ENCODE results near the gene KRT25.

DNA sequence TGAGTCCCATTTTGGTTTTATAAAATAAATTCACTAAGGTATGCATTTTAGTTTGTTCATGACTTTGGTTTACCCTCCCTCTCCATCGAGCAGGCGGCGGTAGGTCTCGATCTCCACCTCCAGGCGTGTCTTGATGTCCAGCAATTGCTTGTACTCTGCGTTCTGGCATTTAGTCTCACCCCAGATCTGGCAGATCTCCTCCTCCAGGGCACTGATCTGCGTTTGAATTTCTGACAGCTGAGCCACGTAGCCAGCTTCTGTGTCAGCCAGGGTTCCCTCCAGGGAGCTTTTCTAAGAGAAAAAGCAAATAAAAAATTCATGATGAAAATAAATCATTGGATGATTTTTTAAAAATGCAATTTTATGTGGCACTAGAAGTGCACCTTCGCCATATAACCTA lies 55.8 kb downstream of the KRT25 start:
- TF ChIP-seq, protein P1, sequence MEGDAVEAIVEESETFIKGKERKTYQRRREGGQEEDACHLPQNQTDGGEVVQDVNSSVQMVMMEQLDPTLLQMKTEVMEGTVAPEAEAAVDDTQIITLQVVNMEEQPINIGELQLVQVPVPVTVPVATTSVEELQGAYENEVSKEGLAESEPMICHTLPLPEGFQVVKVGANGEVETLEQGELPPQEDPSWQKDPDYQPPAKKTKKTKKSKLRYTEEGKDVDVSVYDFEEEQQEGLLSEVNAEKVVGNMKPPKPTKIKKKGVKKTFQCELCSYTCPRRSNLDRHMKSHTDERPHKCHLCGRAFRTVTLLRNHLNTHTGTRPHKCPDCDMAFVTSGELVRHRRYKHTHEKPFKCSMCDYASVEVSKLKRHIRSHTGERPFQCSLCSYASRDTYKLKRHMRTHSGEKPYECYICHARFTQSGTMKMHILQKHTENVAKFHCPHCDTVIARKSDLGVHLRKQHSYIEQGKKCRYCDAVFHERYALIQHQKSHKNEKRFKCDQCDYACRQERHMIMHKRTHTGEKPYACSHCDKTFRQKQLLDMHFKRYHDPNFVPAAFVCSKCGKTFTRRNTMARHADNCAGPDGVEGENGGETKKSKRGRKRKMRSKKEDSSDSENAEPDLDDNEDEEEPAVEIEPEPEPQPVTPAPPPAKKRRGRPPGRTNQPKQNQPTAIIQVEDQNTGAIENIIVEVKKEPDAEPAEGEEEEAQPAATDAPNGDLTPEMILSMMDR (conservative IDR thresholded peaks at IDR 0.05; ENCODE audit: low read length), result no peak
- no peak for TF ChIP-seq EZH2phosphoT487 (IDR thresholded peaks at IDR 0.05; ENCODE audit: borderline replicate concordance)

All from Loucy (cell line).